HG03571 (cell line): ENCODE results near the gene CEP68.

ENCODE experiments used
- ATAC-seq: cut with Tn5 transposase; IDR thresholded peaks from one replicate; pipeline ENCODE4 v1.9.1; 2021; ENCODE audit not compliant: unreplicated experiment

The CEP68 gene

GRCh38 chr2:65075605-65076344 is 19.6 kb downstream of the CEP68 start:
- ATAC-seq, result no peak

- no peak for ATAC-seq
Measured at GRCh38 chr2:65076345-65076710, 20.1 kb downstream of the CEP68 start.

GRCh38 chr2:65077898-65078297 is 21.7 kb downstream of the CEP68 start:
- no peak for ATAC-seq

DNA sequence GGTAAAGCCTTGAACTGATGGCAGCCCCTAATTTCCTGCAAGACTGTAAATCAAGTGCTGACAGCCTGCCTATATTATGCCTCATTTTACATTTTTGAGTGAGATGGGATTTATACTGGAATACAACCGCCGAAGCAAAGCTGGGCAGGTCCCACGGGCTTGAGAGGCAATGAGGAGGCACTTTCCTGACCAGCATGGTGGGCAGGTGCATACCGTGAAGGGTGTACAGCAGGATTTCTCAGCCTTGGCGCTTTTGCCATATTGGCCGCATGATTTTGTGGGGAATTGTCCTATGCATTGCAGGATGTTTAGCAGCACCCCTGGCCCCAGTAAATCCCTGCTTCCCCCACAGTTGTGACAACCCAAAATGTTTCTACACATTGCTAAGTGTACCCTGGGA is 22.8 kb downstream of the CEP68 start:
- no peak for ATAC-seq

- no peak for ATAC-seq
Measured at GRCh38 chr2:65081232-65081685, 25.0 kb downstream of the CEP68 start.

DNA sequence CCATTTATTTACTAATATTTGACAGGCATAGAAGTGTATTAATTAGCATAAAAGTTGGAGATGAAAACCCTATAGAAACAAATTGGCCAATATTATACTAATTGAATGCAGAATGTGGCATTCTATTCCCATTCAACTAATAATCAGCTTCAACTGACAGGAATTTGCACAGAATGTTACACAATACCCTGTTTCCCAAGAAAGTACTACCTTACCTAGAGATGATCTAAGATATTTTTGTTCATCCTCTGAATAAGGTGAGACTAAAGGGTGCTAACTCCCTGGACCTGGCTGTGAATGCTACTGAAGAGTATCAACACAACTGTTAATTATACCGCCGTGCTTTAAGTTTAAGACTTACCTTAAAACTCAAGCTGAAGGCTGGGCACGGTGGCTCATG is 28.9 kb downstream of the CEP68 start:
- ATAC-seq, result no peak

- ATAC-seq, result no peak
Measured at GRCh38 chr2:65092791-65093190, 36.6 kb downstream of the CEP68 start.

DNA sequence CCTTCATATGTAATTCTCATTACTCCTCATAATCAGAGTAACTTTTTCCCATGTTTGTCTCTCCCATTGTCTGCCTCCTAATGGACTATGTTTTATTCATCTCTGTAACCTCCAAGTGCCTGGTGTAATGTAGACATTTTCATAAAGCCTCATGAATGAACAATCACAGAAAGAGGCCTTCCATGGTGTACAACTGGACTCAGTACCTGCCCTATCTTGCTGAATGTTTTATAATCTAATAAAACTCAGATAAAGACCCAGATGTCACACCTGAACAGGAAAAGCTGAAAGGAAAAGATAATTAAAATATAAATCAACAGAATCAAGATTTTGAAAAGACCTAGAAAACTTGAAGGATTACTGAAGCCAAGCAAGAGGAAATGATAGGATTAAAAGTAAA is 37.0 kb downstream of the CEP68 start:
- no peak for ATAC-seq

GRCh38 chr2:65096948-65097347 is 40.7 kb downstream of the CEP68 start:
- no peak for ATAC-seq

- no peak for ATAC-seq
Measured at GRCh38 chr2:65097844-65098243, 41.6 kb downstream of the CEP68 start.

- ATAC-seq, result no peak
Measured at GRCh38 chr2:65098741-65099140, 42.5 kb downstream of the CEP68 start.

GRCh38 chr2:65101071-65101470 is 44.9 kb downstream of the CEP68 start:
- ATAC-seq, result no peak

DNA sequence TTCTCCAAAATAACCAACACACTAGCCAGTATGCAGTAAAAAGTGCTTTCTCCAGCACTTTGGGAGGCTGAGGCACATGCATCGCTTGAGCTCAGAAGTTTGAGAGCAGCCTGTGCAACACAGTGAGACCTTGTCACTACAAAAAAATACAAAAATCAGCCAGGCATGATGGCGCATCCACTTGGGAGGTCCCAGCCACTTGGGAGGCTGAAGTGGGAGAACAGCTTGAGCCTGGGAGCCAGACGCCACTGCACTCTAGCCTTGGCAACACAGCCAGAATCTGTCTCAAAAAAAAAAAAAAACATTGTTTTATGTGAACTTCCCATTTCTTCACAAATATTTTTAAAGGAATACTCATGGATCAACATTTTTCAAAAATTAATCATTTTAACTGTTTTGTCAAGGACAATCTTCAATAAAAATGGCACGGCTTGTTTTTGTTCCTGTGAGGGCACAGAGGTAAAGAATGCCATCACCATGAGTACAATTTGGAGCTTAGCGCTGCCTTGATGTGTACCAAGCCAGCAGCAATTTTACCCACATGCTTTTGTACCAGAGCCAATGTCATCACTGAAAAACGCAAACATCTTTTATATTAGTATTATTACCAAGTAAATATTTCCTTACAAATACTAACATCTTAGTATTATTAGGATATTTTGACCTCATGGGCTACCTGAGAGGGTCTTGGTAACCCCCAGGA is 46.9 kb downstream of the CEP68 start:
- no peak for ATAC-seq

DNA sequence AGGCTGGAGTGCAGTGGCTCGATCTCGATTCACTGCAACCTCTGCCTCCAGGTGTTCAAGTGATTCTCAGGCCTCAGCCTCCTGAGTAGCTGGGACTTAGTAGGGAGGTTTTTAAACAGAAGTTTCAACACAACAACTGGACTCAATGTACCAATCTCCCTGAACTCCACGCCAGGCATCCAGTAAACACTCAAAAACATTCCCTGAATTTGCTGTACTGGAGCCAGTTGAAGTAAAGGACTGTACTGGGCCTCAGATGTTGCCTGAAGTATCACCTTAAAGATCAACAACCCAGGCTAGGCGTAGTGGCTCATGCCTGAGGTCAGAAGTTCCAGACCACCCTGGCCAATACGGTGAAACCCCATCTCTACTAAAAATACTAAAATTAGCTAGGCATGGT is 51.3 kb downstream of the CEP68 start:
- ATAC-seq, result no peak

DNA sequence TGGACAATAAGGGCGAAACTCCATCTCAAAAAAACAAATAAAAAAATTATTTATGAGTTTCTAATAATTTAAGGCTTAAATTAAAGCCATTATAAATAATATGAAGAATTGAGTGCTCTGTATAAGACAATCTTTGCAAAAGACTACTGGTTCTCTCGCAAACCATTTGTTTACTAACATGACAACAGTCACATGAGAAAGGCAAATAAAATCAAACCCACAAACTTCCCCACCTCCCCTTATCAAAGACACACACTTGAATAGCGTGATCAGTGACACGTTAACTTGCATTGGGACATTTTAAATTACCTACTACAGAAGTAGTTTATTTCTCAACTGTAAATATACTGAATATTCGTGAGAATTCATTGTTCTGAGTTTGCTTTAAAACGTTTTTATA is 52.6 kb downstream of the CEP68 start:
- no peak for ATAC-seq

DNA sequence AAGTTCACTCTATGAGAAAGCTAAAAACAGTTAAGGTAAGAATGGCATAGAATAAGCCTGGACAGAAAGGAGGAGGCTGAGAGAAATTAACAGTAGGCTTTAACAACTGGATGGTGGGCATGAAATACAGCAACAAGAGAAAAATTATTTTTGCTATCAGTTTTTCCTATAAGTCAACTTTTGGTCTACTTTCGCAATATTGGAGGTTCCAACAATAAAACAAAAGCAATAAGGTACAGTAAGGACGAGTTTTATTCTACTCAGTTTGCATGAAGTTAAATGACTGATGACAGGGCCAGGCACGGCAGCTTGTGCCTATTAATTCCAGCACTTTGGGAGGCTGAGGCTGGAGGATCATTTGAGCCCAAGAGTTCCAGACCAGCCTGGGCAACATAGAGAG is 56.4 kb downstream of the CEP68 start:
- no peak for ATAC-seq

DNA sequence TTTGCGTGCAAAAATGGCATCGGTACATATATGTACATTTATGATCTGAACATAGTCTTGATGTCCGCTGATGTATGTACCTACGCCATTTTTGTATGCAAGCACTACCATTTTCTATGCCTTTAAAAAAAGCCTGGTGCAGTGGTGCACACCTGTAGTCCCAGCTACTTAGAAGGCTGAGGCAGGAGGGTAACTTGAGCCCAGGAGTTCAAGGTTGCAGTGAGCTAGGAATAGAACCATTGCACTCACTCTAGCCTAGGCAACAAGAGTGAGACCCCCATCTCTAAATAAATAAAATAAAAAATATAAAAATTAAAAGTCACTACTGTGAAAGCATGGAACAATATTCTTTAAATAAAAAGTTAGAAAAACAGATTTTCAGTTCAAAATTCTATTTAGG is 57.0 kb downstream of the CEP68 start:
- no peak for ATAC-seq

DNA sequence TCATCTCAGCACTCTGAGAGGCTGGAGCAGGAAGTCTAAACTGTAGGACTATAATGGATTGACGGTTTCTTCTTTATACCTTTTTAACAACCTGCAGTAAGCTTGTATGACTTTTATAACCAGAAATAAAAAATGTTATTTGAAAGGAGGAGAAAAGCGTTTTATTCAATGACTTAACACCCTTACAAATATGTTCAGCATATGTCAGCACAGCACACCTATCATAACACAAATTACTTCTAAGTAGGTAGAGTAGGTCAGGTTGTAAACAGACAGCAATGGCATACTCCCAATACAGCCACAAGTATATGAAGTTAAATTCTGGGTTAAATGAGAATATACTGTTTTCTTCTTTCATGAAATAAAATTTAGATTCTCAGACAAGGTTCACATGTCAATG is 57.6 kb downstream of the CEP68 start:
- ATAC-seq, result no peak

- no peak for ATAC-seq
Measured at GRCh38 chr2:65114921-65115320, 58.7 kb downstream of the CEP68 start.

DNA sequence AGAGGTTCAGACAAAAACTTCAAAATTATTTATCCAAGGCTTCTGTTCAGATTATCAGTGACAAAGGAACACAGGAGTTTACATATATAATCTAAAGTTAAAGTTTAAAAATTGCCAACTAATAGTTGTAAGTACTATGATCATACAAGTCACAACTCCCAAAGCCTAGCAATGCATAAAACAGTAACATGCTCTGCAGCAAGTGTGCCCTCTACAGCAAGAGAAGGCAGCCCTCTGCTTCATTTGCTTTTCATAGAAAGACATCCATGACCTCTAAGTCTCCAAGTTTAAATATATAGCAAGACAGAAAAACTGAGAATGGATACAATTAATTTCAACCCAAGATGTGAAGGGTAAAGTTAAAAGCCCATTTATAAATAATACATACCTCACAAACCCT is 60.4 kb downstream of the CEP68 start:
- ATAC-seq, result no peak

GRCh38 chr2:65120990-65121693 is 64.9 kb downstream of the CEP68 start:
- no peak for ATAC-seq

GRCh38 chr2:65122313-65122712 is 66.1 kb downstream of the CEP68 start:
- no peak for ATAC-seq
